HG02571 (cell line): ENCODE measurements around the gene SAFB2.

Source experiments
- ATAC-seq: cut with Tn5 transposase; IDR thresholded peaks from one replicate; pipeline ENCODE4 v1.9.1; 2021; ENCODE audit warnings: mild to moderate bottlenecking, moderate library complexity; ENCODE audit not compliant: unreplicated experiment

SAFB2 gene

DNA sequence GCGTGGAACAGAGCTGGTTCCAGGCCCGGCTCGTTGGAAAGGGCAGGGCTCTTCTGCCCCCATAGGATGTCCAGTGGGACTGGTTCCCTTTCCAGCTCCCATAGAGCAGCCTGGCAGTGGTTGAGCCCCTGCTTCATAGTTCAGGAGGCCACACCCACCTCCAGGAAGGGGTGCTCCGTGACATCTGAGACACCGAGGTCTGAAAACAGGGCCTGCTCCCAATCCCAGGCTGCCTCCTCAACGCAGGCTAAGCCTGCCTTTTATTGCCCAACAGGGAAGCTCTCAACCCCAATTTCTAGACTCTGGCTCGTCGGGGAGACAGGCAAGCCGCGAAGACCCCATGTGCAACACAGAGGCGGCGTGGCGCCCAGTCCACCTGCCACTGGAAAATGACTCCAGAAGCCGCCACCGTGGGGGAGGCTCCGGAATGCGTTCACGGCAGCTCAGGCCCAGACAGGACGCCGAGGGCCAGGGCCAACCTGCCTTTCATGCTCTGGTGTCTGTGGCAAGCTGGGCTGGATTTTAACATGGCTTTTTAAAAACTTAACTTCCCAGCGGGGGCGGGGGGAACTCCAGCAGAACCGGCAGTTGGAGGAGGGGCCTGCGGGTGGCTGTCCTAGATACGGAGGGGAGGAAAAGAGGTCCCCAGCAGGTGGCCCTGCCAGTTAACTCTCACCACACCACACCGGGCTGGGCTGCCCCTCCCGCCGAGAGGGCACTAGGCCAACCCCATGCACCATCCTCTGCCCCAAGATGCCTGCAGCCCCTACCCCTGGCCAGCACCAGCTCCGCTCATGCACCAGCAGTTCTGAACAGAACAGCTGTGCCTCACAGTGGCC lies 36.9 kb downstream of the SAFB2 start:
- ATAC-seq = no peak

DNA sequence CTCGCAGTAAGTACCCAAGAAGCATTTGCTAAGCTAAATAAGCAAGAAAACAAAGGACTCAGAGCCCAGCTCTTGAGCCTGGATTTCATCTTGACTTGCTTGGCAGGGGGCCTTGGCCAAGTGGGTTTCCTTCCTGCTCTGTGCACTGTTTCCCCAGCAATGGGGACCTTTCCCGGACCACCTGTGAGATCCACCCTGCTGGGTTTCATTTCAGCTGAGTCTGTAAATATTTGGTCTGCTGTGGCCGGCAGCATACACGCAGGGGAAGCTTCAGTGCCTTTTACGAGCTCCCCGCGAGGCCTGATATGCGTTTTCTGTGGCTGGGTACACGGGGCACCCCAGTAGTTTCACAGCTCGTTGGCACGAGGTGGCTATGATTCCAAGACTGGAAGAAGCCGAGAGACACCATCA lies 42.4 kb downstream of the SAFB2 start:
- ATAC-seq = no peak

DNA sequence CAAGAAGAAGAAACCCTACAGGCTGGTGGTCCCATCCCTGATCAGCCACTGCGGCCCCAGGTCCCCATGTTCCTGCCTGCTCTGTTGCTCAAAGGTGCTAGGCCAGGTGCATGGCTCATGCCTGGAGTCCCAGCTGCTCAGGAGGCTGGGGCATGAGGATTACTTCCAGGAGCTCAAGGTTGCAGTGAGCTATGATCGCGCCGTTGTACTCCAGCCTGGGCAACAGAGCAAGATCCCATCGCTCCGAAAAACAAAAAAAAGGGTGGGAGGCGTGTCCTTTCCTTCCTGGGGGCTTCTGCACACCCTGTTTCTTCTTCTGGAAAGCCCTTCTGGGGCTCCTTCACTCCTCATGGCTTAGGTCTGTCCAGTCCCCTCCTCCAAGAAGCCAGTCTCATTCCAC lies 42.9 kb downstream of the SAFB2 start:
- ATAC-seq = no peak

DNA sequence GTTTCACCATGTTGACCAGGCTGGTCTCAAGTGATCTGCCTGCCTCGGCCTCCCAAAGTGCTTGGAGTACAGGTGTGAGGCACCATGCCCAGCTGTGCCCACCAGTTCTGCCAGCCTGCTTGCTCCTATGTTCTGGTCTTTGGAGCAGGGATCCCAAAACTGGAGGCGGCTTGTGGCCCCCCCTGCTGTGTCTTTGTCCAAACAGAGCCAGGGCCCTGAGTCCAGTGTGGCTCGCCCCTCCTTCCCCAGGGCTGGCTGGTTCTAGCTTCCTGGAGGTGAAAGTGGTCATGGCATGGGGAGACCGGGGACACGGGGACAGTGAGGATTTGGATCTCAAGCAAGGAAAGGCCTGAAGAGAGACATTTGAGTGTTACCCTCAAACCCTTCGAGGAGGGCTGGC lies 43.3 kb downstream of the SAFB2 start:
- ATAC-seq = no peak

DNA sequence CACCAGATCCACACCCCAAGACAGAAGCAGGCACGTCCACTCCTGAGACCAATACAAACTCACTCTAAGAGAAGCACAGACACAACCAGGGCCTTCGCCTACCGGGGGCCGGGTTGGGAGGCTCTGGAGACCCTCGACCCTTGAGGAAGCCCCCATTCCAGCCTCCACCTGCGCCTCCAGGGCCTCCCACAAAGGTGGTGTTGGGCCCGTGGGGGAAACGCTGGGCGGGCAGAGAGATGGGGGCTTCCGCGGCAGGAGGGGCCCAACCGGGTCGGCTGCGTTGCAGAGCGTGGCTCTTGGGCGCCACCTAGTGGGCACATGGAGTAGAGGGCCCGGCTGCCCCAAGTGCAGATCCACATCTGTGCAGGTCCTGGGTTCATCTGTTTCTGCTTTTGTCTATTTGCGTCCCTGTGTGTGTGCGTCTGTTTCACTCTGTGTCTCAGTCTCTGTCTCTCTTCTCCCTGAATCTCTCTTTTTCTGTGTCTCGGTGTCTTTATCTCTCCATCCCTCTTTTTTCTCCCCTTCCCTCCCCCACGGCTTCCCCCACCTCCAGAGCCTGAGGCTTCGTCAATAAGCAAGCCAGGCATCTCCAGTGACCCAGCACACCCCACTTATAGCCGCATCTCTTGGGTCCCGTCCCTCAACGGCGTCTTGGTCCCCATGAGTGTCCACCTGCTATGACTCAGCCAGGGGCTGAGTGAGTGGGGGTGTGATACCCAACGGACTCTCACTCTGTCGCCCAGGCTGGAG lies 44.3 kb downstream of the SAFB2 start:
- ATAC-seq = no peak

DNA sequence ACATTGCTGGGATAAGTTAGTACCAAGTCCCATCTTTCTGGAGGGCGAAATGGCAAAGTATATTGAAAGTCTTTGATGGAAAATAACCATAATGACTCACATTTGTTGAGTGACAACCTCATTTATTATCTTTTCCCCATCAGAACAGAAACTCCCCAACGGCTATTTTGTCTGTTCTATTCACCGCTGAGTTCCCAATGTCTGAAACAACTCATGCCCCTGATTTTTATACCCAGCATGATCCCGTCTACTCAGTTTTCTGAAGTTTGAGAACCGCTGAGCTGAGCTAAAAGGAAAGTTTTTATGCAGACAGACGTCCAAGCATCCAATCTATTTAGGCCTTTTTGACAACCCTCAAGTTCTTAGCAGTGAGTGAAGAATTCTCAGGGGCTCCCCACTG lies 47.0 kb downstream of the SAFB2 start:
- ATAC-seq = no peak

DNA sequence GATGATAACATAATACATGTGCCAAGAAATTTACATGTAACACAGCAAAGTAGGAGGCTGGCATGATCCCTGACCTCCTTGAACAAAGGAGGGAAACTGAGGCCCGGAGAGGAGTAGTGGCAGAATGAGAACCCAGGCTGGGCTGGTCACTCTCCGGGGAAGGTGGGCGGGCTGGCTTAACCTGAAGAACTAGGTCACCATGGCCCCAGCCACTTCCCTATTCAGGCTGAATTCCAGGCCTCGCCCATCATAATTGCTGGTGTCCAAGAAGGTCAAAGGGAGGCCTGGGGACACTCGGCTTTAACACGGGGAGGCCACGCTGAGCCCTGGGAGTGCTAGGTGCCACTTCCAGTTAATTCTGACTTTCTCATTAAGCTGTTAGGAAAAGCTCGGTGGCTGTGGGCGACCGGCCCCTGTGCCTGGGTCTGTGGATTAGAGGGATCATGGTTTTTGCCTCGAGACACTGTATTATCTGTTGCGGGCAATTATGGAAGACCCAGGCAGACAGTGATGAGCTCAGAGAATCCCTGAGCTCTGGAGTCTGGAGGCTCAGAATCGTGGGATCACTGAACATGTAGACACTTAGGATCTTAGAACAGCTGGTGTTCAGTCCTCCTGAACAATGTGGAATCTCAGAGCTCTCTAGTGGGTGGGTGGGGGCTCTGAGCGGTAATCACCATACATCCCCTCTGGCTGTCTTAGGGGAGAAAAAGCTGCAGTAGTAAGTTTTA lies 49.9 kb downstream of the SAFB2 start:
- no peak for ATAC-seq

DNA sequence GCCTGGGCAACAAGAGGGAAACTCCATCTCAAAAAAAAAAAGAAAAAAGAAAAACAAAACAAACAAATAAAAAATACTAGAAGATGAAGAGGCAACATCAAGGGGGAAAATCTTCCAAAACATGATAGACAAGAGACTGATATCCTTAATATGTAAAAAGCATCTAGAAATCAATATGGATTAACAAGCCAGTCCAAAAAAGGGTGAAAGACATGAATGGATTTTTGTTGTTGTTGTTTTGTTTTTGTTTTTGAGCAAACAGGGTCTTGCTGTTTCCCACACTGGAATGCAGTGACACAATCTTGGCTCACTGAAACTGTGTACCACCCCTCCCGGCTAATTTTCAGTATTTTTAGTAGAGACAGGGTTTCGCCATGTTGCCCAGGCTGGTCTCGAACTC lies 50.8 kb downstream of the SAFB2 start:
- ATAC-seq = no peak

DNA sequence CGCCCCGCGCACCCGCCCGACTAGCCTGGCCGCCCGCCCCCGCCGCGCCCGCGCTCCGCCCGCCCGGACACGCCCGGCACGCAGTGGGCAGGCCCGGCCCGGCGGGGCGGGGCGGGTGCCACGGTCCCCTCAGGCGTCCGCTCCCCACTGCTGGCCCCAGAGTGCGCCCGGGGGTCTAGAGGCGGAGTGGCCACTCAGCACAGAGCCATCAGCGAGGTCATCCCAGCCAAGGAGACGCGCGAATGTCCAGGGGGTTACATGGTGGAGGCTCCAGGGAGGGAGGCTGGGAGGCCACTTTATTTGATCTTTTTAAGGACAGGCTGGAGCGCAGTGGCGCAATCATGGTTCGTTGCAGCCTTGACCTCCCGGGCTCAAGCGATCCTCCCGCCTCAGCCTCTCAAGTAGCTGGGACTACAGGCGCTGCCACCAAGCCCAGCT lies 54.6 kb downstream of the SAFB2 start:
- ATAC-seq = no peak

DNA sequence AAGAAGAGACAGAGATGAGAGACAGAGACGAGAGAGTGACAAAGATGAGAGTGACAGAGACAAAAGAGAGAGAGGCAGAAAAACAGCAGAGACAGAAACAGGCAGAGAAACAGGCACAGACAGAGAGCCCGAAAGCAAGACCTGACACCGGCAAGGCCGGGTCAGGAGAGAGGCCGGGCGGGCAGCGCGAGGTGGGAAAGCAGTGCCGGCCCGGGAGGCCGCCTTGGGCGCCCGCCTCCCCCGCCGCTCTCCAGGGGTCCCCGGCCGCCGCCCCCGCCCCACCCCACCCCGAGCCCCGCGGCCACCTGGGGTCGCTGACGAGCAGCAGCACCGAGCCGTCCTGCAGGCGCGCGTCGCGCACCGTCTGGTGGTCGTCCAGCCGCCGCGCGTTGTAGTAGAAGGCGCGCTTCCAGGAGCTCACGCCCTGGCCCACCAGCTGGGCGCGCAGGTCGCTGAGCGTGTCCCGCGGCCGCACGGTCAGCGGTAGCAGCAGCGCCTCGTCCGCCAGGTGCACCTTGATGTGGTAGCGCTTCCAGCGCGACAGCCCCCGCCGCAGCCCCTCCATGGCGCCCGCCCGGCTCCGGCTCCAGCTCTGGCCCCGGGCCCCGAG lies 55.1 kb downstream of the SAFB2 start, which contains the start of gene TINCR:
TSS of gene TINCR (minus strand) at position 594 of the 610 bp plus-strand sequence.
- ATAC-seq = no peak

DNA sequence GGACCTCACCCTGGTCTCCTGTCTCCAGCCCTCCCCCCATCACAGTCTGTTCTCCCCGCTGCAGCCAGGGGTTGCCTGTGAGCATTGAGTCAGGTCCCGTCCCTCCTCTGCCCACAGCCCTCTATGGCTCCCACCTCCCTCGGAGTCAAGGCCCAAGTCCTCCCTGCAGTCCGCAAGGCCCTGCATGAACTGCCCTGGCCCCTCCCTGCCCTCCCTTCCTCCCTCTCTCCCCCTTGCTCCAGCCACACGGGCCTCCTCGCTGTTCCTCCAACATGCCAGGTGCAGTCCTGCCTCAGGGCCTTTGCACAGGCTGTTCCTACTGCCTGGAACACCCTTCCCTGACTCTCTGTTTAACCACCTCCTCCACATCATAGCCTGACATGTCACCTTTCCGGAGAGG lies 57.6 kb downstream of the SAFB2 start:
- ATAC-seq = no peak

DNA sequence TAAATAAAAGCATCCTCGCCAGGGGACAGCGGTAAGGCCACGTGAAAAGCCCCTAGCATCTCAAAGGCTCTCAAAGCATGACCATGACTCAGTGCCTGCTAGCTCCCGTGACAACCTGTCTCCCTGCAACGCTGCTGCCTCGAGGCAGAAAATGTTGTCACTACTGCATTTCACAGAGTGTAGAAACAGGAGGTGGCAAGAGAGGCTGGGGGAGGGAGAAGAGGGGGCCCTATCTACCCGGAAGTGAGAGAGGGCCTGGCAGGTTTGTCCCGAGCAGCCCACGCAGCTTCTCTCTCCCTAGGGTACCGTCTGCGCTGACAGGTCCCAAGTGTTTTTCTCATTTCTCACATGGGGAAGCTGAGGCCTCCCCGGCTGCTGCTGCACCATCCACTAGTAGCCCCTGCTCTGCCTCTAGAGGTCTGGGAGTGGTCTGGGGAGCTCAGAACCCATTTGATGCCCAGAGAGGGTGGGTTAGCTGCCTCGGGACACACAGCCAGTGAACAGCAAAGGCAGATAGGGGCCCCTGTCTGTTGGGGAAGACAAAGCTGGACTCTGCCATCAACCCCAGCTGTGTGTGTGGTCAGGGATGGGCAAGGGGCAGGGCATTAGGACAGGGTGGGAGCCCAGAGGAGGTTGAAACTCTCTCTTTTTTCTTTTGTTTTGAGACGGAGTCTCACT lies 58.5 kb downstream of the SAFB2 start:
- ATAC-seq = no peak

DNA sequence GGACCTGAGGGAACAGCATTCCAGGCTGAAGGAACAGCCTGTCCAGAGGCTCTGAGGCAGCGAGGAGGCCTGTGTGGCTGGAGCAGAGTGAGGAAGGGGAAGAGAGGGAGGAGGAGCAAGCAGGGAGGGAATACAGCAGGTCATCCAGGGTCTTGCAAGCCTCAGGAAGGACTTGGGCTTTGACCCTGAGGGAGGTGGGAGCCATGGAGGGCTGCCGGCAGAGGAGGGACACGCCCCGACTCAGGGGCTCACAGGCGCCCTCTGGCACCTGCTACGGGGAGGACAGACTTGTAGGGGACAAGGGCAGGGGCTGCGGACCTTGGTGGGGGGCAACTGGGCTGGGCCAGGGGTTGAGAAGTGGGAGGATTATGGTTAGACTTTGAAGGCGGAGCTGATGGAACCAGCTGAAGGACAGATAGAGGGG lies 59.6 kb downstream of the SAFB2 start:
- ATAC-seq = no peak

DNA sequence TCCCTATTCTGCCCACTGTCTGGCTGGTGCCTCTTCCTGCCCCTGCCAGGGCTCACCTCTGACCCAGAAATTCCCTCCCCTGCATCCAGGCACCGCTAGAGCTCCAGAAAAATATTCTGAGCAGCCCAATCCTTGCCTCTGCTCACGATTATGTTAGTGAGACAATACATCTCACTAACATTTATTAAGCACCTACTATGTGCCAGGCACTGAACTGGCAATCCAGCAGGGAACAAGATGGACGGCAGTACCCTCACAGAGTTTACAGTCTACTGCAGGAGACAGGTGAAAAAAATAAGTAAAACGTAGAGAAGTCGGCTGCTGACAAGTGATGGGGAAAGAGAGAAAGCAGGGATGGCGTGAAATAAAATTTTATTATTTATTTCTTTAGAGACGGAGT lies 60.3 kb downstream of the SAFB2 start:
- no peak for ATAC-seq

DNA sequence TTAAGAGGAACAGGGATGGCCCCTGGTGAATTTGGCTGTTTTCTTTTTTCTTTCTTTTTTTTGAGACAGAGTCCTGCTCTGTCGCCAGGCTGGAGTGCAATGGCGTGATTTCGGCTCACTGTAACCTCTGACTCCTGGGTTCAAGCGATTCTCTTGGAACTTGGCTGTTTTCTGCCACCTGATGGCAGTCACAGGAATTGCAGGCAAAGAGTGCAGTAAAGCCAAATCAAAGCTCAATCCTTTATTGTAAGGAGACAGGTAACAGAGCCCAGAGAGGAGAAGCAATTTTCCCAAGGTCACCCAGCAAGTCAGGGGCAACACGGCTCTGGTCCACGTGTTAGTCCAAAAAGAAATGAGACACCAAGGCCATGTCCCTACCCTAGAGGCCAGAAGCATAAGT lies 61.0 kb downstream of the SAFB2 start:
- ATAC-seq = no peak

DNA sequence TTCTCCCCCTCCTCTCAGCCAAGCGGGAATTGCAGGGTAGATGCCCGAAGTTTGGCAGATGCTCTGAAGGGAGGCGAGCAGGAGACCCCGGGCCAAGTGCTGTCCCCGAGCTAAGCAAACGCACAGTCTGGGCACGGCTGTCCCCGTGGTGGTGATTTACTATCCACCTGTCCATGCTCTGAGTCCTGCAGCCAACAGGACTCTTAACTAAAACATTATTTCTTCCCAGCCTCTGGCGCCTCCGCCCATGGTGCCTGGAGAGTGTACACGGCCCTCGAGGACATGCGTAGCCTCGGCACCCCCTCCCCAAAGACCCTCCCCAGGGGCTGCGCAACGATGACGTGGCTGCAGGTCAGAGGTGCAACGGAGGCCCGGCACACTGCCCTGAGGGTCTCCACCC lies 62.4 kb downstream of the SAFB2 start:
- no peak for ATAC-seq

DNA sequence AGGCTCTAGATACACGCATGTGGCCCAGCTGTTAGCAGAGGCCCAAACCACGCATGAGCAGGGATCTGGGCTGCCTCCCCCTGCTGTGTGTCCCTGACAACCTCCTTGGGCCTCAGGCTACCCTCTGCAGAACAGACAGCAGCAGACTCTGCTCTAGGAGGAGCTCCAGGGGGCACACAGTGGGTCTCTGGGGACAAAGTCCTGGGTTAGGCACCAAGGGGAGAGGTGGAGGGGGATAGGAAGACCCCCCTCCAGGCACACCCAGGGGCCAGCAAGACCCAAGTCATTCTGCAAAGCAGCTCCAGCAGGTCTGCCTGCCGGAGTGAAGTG lies 62.8 kb downstream of the SAFB2 start:
- ATAC-seq = no peak

DNA sequence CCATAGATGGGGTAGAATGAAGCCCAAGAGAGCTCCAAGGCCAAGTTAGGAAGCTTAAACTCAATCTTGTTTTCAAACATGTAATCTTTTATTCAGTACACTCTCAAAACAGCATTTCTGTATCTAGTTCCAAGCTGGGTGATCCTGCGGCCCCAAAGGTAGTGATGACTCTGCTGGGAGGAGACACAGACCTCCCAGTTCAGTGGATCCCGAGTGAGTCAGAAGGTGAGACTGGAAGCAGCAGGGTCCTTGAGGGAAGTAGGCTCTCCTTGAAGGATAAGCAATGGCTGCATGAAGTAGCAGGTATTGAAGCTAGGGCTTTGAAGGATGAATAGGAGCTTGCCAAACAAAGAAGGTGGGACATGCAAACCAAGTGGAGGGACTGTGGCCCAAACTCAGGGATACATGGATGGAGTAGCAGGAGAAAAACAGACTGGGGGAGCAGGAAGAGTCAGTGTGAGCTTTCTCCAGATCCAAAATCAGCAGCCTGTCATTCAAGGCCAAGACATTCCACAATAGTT lies 64.4 kb downstream of the SAFB2 start:
- no peak for ATAC-seq

DNA sequence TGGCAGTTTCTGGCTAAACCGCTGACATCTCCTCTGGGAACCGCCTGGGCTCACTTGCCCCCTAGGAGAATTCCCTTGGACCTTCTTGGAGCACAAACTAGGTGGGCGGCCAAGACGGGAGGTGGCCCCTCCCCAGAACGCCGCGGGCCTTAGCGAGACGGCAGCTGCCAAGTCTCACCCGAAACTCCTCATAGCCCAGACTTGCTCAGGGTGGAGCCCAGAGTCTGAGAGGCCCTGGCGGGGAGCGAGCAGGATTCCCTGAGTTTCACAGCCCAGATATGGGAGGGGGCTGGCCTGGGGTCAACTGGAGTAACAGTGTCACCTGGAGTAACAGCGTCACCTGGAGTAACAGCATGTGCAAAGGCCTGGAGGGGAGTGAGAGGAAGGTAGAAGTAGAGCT lies 64.9 kb downstream of the SAFB2 start:
- ATAC-seq = no peak

DNA sequence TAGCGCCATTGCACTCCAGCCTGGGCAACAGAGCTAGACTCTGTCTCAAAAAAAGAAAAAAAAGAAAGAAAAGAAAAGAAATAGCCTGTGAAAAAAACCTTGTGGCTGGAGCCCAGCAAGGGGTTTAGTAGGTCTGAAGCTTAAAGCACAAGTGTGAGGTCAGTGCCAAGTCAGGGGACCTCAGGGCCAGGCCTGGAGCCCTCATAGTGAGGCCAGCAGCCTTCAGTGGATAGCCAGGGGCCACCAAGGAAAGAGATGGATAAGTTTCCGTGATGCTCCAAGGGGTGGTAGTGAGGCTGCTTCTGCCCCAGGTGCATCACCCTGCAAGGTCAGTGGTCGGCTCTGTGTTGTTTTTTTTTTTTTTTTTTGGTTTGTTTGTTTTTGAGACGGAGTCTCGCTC lies 67.7 kb downstream of the SAFB2 start:
- ATAC-seq = no peak
